ENCODE results near the gene TMBIM1. TPM values are rescaled to one million over a fixed set of nuclear protein-coding genes. Genes with fewer than 3 reads are reported as not detected.

TMBIM1 gene
- polyA plus RNA-seq, 1 of the 3 experiments (the other 2 are of a cell fraction): 7.8 TPM

- no peaks in the 10 kb centered on the region for H3K79me2 ChIP-seq (ENCODE audit: insufficient read depth)
- H3F3A ChIP-seq (replicated peaks; ENCODE audit: insufficient read depth): no peaks in the 10 kb centered on the region
- H3K27me3 ChIP-seq (ENCODE audit: insufficient read depth): no peaks in the 10 kb centered on the region
- 100% methylated on average over 2 of the region's 8 CpGs for WGBS (ENCODE audit: low lambda C conversion rate)
- no peak overlapping the region for H3K4me2 ChIP-seq
- H3K4me1 ChIP-seq (ENCODE audit: control insufficient read depth in 1 of 2, insufficient read depth in 2 of 2, low read depth in 1 of 2, low read length in 1 of 2): no peaks in the 10 kb centered on the region
- no peak overlapping the region for H3K27ac ChIP-seq (ENCODE audit: low read depth in 2 of 2, low read length in 1 of 2)
- DNase-seq: no peak
- no peaks in the 10 kb centered on the region for H3K36me3 ChIP-seq (replicated peaks in 1 of 2; ENCODE audit: control insufficient read depth in 1 of 2, insufficient read depth in 2 of 2, low read length in 1 of 2)
- no peaks in the 10 kb centered on the region for H4K20me1 ChIP-seq (ENCODE audit: insufficient read depth)
- H2AFZ ChIP-seq (ENCODE audit: low read depth): no peak overlapping the region
- ChIA-PET POLR2A (no interaction called here), CTCF (no interaction called here)
- TF ChIP-seq, protein P1, sequence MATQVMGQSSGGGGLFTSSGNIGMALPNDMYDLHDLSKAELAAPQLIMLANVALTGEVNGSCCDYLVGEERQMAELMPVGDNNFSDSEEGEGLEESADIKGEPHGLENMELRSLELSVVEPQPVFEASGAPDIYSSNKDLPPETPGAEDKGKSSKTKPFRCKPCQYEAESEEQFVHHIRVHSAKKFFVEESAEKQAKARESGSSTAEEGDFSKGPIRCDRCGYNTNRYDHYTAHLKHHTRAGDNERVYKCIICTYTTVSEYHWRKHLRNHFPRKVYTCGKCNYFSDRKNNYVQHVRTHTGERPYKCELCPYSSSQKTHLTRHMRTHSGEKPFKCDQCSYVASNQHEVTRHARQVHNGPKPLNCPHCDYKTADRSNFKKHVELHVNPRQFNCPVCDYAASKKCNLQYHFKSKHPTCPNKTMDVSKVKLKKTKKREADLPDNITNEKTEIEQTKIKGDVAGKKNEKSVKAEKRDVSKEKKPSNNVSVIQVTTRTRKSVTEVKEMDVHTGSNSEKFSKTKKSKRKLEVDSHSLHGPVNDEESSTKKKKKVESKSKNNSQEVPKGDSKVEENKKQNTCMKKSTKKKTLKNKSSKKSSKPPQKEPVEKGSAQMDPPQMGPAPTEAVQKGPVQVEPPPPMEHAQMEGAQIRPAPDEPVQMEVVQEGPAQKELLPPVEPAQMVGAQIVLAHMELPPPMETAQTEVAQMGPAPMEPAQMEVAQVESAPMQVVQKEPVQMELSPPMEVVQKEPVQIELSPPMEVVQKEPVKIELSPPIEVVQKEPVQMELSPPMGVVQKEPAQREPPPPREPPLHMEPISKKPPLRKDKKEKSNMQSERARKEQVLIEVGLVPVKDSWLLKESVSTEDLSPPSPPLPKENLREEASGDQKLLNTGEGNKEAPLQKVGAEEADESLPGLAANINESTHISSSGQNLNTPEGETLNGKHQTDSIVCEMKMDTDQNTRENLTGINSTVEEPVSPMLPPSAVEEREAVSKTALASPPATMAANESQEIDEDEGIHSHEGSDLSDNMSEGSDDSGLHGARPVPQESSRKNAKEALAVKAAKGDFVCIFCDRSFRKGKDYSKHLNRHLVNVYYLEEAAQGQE (IDR thresholded peaks at IDR 0.05; ENCODE audit: low read depth, low read length): no peak
- TF ChIP-seq RCOR1 (IDR thresholded peaks at IDR 0.05; ENCODE audit: low read length) (no peak), GABPA (IDR thresholded peaks at IDR 0.05; ENCODE audit: low read depth) (no peak), TEAD4 (IDR thresholded peaks at IDR 0.05; ENCODE audit: borderline replicate concordance, insufficient read depth) (no peak), EP300 (IDR thresholded peaks at IDR 0.05; ENCODE audit: borderline replicate concordance in 1 of 2, low read depth in 1 of 2, low read length in 1 of 2) (no peak), NFIC (IDR thresholded peaks at IDR 0.05; ENCODE audit: borderline replicate concordance) (no peak), ELF1 (IDR thresholded peaks at IDR 0.05) (no peak), CTCF (IDR thresholded peaks at IDR 0.05) (no peak), NRF1 (IDR thresholded peaks at IDR 0.05; ENCODE audit: low read depth, low read length) (no peak), EZH2phosphoT487 (IDR thresholded peaks at IDR 0.05; ENCODE audit: borderline replicate concordance, low read depth) (no peak), RAD21 (IDR thresholded peaks at IDR 0.05; ENCODE audit: low read length) (no peak), GATA2 (CRISPR knock-in tag; IDR thresholded peaks at IDR 0.05) (no peak), TAF1 (IDR thresholded peaks at IDR 0.05; ENCODE audit: borderline replicate concordance, low read depth, low read length) (no peak), MEF2A (IDR thresholded peaks at IDR 0.05; ENCODE audit: borderline replicate concordance, low read depth) (no peak), SMC3 (IDR thresholded peaks at IDR 0.05; ENCODE audit: low read depth, low read length) (no peak), RXRA (IDR thresholded peaks at IDR 0.05; ENCODE audit: borderline replicate concordance, low read depth) (no peak), RFX5 (IDR thresholded peaks at IDR 0.05; ENCODE audit: low read length) (no peak)
- TF ChIP-seq, protein P2, sequence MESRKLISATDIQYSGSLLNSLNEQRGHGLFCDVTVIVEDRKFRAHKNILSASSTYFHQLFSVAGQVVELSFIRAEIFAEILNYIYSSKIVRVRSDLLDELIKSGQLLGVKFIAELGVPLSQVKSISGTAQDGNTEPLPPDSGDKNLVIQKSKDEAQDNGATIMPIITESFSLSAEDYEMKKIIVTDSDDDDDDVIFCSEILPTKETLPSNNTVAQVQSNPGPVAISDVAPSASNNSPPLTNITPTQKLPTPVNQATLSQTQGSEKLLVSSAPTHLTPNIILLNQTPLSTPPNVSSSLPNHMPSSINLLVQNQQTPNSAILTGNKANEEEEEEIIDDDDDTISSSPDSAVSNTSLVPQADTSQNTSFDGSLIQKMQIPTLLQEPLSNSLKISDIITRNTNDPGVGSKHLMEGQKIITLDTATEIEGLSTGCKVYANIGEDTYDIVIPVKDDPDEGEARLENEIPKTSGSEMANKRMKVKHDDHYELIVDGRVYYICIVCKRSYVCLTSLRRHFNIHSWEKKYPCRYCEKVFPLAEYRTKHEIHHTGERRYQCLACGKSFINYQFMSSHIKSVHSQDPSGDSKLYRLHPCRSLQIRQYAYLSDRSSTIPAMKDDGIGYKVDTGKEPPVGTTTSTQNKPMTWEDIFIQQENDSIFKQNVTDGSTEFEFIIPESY (IDR thresholded peaks at IDR 0.05; ENCODE audit: borderline replicate concordance, low read depth): no peak
- TF ChIP-seq, protein P3, sequence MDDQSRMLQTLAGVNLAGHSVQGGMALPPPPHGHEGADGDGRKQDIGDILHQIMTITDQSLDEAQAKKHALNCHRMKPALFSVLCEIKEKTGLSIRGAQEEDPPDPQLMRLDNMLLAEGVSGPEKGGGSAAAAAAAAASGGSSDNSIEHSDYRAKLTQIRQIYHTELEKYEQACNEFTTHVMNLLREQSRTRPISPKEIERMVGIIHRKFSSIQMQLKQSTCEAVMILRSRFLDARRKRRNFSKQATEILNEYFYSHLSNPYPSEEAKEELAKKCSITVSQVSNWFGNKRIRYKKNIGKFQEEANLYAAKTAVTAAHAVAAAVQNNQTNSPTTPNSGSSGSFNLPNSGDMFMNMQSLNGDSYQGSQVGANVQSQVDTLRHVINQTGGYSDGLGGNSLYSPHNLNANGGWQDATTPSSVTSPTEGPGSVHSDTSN (IDR thresholded peaks at IDR 0.05): no peak
- TF ChIP-seq, protein P4, sequence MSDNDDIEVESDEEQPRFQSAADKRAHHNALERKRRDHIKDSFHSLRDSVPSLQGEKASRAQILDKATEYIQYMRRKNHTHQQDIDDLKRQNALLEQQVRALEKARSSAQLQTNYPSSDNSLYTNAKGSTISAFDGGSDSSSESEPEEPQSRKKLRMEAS (IDR thresholded peaks at IDR 0.05; ENCODE audit: low read depth): no peak
- no peaks in the 10 kb centered on the region for H3K9me2 ChIP-seq
- H3K9me3 ChIP-seq: no peaks in the 10 kb centered on the region
- H3K4me3 ChIP-seq (ENCODE audit: low read depth in 2 of 2, low read length in 1 of 2): no peak overlapping the region
- no peak overlapping the region for H3K9ac ChIP-seq
Observed at GRCh38 chr2:218341381-218341780, 49.1 kb upstream of the TMBIM1 start.
